Activated naive CD8-positive, alpha-beta T cell treated with anti-CD3 and anti-CD28 coated beads, Interleukin-2, amount 50 U/mL, for 16 hours (primary cell): ENCODE measurements around the gene GPN2.

Source experiments
- DNase-seq: peaks from one replicate; pipeline ENCODE4 v3.0.0-alpha.2; 2020; ENCODE audit warnings: low read depth, low spot score

The GPN2 gene

DNA sequence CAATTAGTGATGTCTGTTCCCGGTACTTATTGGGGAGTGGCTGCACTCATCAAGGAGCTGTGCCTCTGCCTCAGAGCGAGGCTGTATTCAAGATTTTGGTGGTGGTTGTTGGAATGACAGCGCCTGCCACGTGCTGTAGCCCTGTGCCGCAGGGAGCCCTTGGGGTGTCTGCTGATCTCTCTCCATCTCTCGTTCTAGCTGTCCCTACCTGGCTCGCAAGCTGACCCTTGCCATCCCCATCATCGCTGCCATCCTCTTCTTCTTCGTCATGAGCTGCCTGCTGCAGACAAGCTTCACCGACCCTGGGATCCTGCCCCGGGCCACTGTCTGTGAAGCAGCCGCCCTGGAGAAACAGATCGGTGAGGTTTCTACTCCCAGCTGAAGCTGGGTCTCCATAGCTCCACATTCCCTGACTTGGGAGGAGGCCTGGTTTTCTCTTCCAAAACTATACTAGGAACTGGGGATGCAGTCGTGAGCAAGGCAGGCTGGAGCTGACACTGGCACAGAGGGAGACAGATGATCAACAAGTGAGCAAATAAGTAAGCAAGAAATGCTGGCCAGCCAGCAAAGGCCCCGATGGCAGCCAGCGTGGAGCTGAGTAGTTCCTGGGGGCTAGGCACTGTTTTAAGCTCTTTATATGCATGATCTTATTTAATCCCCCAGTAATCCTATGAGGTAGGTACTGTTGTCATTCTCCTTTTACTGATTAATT lies 57.7 kb downstream of the GPN2 start:
- DNase-seq = no peak

- no peak for DNase-seq
Measured at GRCh38 chr1:26831546-26832248, 58.4 kb downstream of the GPN2 start.

DNA sequence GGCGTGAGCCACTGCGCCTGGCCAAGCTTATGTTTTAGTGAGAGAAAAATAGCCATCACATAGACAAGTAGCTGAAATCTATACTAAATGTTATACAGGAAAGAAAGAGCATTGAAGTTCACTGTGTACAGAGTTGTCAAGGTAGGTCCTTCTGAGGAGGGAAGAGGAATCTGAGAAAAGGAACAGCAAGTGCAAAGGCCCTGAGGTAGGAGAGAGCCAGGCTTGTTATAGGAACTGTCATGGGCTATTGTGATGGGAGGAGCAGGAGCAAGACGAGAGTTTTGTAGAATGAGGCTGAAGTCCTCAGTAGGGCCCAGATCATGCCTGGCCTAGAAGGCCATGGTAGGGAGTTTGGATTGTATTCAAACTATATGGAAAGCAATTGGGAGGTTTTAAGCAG lies 59.0 kb downstream of the GPN2 start:
- DNase-seq = no peak

- no peak for DNase-seq
Measured at GRCh38 chr1:26829184-26829911, 60.7 kb downstream of the GPN2 start.

- no peak for DNase-seq
Measured at GRCh38 chr1:26828411-26828991, 61.6 kb downstream of the GPN2 start.

- DNase-seq = no peak
Measured at GRCh38 chr1:26827663-26828062, 62.4 kb downstream of the GPN2 start.

DNA sequence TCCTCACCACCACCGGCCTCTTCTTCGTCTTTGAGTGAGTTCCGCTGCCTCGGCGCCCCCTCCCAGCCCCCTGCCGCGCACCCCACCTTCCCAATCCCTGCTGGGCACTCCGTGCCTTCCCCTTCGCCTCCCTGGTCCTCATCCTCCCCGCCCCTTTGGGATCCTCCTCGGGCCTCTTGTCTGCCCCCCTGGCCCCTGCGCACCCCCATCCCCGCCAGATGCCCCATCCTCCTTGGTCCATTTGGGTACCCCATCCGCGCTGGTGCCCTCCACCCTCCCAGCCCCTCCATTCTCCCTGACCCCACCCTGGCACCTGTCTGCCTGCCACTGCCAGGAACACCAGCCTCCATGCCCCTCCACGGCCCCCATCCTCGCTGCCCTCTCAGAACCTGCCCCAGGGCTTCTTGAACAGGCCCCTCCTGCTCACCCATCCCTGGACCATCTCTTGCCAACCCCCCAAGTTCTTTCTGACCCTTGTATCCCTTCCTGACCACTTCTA lies 62.9 kb downstream of the GPN2 start:
- no peak for DNase-seq

DNA sequence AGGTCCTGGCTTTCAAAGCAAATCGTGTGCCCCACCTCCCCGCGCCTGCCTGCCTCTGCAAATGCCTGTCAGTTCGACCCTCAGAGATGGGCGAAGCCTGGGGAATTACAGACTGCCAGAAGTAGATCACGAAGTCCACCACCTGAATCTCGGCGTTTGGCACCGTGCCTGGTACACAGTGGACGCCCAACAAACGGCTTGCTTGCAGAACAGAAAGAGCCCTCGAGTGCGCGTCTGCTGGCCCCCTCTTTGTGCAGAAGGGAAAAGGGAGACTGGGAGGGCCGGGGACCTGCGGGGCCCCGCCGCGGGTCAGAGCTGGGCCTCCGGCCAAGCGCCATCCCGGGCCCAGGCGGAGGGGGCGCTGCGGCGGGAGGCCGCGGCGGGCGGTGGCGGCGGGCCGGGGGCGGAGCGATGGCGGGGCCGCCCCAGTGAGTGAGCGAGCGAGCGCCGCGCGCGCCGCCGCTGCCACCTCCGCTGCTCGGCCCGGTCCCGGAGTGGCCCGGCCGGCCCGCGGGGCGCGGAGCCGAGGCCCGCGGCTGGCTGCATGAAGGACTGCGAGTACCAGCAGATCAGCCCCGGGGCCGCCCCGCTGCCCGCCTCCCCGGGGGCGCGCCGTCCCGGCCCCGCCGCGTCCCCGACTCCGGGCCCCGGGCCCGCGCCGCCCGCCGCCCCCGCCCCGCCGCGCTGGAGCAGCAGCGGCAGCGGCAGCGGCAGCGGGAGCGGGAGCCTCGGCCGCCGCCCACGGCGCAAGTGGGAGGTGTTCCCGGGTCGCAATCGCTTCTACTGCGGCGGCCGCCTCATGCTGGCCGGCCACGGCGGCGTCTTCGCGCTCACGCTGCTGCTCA lies 63.6 kb downstream of the GPN2 start, which contains the start of gene ZDHHC18:
Gene ZDHHC18, plus strand, starts transcription at position 428 of the 845 bp plus-strand sequence. Its CDS starts 117 bp downstream, at position 545.
- DNase-seq = no peak
